DOHH2 (cell line): Measurements from ENCODE around the gene AGBL1.

Experiments
- H3F3A ChIP-seq: fragments of 200-600 bp; sonication (generic), shearing (Covaris generic); 2 replicates; pipeline ENCODE4 v1.6.0; 2016; ENCODE audit warnings: antibody characterized with exemption, mild to moderate bottlenecking; ENCODE audit not compliant: control insufficient read depth, insufficient read depth
- H3K27ac ChIP-seq: fragments of 200-600 bp; sonication (generic); 2 replicates; pipeline ENCODE4 v1.5.1; 2014; ENCODE audit warnings: low read depth, mild to moderate bottlenecking, low read length, moderate library complexity
- H3K27me3 ChIP-seq: fragments of 200-600 bp; sonication (generic); 2 replicates; pipeline ENCODE4 v1.6.1; 2014; ENCODE audit warnings: mild to moderate bottlenecking, low read length, mixed read lengths; ENCODE audit not compliant: control insufficient read depth
- H3K36me3 ChIP-seq: fragments of 200-600 bp; sonication (generic); 2 replicates; pipeline ENCODE4 v1.6.1; 2014; ENCODE audit warnings: mild to moderate bottlenecking, low read length, moderate library complexity, mixed read lengths; ENCODE audit not compliant: control insufficient read depth
- H3K4me1 ChIP-seq: fragments of 200-600 bp; sonication (generic); 2 replicates; pipeline ENCODE4 v1.6.1; 2014; ENCODE audit warnings: mild to moderate bottlenecking, low read length, mixed read lengths; ENCODE audit not compliant: control insufficient read depth
- H3K4me2 ChIP-seq: fragments of 200-600 bp; sonication (generic); 2 replicates; pipeline ENCODE4 v1.6.0; 2014; ENCODE audit warnings: mild to moderate bottlenecking, low read length, moderate library complexity
- H3K4me3 ChIP-seq: fragments of 200-600 bp; sonication (generic); 2 replicates; pipeline ENCODE4 v1.5.1; 2014; ENCODE audit warnings: mild to moderate bottlenecking, low read length, mixed read lengths
- H3K79me2 ChIP-seq: fragments of 200-600 bp; sonication (generic); 2 replicates; pipeline ENCODE4 v1.6.1; 2014; ENCODE audit warnings: mild to moderate bottlenecking, low read length, mixed read lengths; ENCODE audit not compliant: control insufficient read depth
- H3K9me2 ChIP-seq: fragments of 200-600 bp; sonication (generic); replicated peaks from 2 replicates; pipeline ENCODE4 v1.6.1; 2014; ENCODE audit warnings: mild to moderate bottlenecking, low read length, mixed read lengths; ENCODE audit not compliant: control insufficient read depth
- H3K9me3 ChIP-seq: fragments of 200-600 bp; sonication (generic); 2 replicates; pipeline ENCODE4 v1.6.1; 2014; ENCODE audit warnings: antibody characterized with exemption, low read length, mixed read lengths; ENCODE audit not compliant: control insufficient read depth, insufficient read depth
- H4K20me1 ChIP-seq: fragments of 200-600 bp; sonication (generic); 2 replicates; pipeline ENCODE4 v1.6.0; 2014; ENCODE audit warnings: low read depth, mild to moderate bottlenecking, antibody characterized with exemption, low read length, moderate library complexity; ENCODE audit not compliant: control insufficient read depth, insufficient read depth
- EZH2phosphoT487 ChIP-seq: fragments of 200-600 bp; sonication (generic); IDR thresholded peaks from 2 replicates; pipeline ENCODE4 v1.6.1; 2017; ENCODE audit warnings: borderline replicate concordance, mild to moderate bottlenecking, antibody characterized with exemption, low read length, moderate library complexity, mixed read lengths
- TF ChIP-seq, protein P1 (sequence below): fragments of 200-600 bp; sonication (generic); IDR thresholded peaks from one replicate; pipeline ENCODE4 v1.5.1; 2014; ENCODE audit warnings: antibody characterized with exemption, mild to moderate bottlenecking, low read depth, low read length; ENCODE audit not compliant: poor library complexity, severe bottlenecking

Gene AGBL1

DNA sequence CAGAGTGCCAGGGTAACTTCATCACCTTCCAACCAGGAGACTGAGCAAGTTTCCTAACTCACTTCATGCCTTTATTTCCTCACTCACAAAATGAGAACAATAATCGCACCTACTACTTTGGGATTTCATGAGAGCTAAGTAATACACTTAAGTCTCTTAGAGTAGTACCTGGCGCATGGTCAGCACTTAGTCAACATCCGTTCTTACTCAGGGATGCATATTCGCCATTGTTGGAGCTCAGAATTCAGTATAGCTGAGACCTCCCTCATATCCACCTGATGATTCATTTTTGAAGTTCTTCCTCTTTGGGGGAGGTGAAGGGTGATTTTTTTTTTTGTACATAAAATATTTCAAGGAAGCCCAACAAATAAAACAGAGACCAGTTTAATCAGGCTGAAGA lies 188.2 kb downstream of the AGBL1 start:
- Histone ChIP-seq H3F3A (no peaks in the 10 kb centered on the region), H3K4me1 (no peaks in the 10 kb centered on the region), H3K36me3 (no peaks in the 10 kb centered on the region), H3K27ac (no peak overlapping the region), H3K9me2 (no peaks in the 10 kb centered on the region), H3K79me2 (no peaks in the 10 kb centered on the region), H3K27me3 (no peaks in the 10 kb centered on the region), H3K4me2 (no peak overlapping the region), H4K20me1 (no peaks in the 10 kb centered on the region), H3K9me3 (no peaks in the 10 kb centered on the region), H3K4me3 (no peak overlapping the region)
- TF ChIP-seq, protein P1, sequence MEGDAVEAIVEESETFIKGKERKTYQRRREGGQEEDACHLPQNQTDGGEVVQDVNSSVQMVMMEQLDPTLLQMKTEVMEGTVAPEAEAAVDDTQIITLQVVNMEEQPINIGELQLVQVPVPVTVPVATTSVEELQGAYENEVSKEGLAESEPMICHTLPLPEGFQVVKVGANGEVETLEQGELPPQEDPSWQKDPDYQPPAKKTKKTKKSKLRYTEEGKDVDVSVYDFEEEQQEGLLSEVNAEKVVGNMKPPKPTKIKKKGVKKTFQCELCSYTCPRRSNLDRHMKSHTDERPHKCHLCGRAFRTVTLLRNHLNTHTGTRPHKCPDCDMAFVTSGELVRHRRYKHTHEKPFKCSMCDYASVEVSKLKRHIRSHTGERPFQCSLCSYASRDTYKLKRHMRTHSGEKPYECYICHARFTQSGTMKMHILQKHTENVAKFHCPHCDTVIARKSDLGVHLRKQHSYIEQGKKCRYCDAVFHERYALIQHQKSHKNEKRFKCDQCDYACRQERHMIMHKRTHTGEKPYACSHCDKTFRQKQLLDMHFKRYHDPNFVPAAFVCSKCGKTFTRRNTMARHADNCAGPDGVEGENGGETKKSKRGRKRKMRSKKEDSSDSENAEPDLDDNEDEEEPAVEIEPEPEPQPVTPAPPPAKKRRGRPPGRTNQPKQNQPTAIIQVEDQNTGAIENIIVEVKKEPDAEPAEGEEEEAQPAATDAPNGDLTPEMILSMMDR = no peak
- no peak for TF ChIP-seq EZH2phosphoT487

DNA sequence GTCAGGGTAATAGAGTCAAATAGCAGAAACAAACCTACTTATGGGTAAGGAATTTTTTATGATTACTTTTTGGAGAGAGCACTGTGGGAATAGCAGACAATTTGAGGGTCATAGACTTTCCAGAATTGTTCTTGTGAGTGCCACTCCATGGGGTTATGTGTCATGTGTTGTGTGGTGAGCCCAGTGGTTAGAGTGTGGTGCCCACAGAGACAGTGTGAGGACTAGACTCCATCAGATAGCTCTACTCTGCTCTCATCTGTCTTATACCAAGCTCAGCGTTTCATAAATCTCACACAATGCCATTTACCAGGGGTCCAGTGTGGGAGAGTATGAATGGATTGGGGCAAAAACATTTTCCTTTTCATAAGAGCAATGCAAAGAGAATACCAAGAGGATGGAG lies 188.9 kb downstream of the AGBL1 start:
- H3K4me2 ChIP-seq = no peak overlapping the region
- no peaks in the 10 kb centered on the region for H3K9me2 ChIP-seq
- no peak overlapping the region for H3K4me3 ChIP-seq
- H3K9me3 ChIP-seq = no peaks in the 10 kb centered on the region
- TF ChIP-seq EZH2phosphoT487 = no peak
- TF ChIP-seq, protein P1 = no peak
- H3K36me3 ChIP-seq = no peaks in the 10 kb centered on the region
- no peaks in the 10 kb centered on the region for H3K4me1 ChIP-seq
- no peaks in the 10 kb centered on the region for H3F3A ChIP-seq
- no peak overlapping the region for H3K27ac ChIP-seq
- no peaks in the 10 kb centered on the region for H3K27me3 ChIP-seq
- H4K20me1 ChIP-seq = no peaks in the 10 kb centered on the region
- H3K79me2 ChIP-seq = no peaks in the 10 kb centered on the region

DNA sequence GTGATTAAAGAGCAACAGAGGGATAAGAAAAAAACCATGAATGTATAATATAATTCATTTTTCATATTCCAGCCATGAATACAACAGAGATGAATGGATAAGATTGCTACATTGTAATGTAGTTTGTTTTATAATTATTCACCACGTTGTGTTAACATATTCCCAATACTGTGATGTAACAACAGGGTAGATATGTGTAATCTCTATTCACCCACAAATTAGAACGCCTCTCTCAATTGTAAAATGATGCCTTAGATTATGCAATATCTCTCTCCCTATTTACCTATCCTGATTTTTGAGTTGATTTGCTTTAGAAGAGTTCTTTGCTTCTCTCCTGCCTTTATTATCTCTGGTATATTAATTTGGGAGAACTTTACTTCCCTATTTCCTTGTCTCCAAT lies 193.6 kb downstream of the AGBL1 start:
- Histone ChIP-seq H3K36me3 (no peaks in the 10 kb centered on the region), H3K4me2 (no peak overlapping the region), H3F3A (no peaks in the 10 kb centered on the region), H3K27ac (no peak overlapping the region), H3K79me2 (no peaks in the 10 kb centered on the region), H4K20me1 (no peaks in the 10 kb centered on the region), H3K27me3 (no peaks in the 10 kb centered on the region), H3K4me3 (no peak overlapping the region), H3K9me2 (no peaks in the 10 kb centered on the region), H3K4me1 (no peaks in the 10 kb centered on the region), H3K9me3 (no peaks in the 10 kb centered on the region)
- TF ChIP-seq, protein P1 = no peak
- TF ChIP-seq EZH2phosphoT487 = no peak

DNA sequence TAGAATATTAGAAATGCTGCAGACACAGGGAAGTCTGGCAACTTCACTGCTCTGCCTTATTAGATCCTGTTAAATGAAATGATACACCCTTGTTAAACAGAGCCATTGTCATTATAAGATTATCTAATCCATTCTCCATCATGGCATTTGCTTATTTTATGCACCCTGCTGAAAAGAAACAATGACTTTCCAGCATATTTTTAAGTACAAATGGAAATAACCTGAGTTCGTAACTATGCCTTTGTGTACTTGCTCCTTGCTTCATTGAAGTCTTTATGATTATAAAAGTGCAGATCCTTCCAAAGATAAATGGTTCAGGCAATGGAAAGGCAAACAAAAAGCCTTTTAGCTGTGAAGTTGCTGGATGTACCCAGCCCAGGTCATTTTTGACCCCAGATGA lies 195.7 kb downstream of the AGBL1 start:
- Histone ChIP-seq H3K36me3 (no peaks in the 10 kb centered on the region), H3K27ac (no peak overlapping the region), H3K79me2 (no peaks in the 10 kb centered on the region), H3K9me2 (no peaks in the 10 kb centered on the region), H3K27me3 (no peaks in the 10 kb centered on the region), H3K4me1 (no peaks in the 10 kb centered on the region), H3K4me3 (no peak overlapping the region), H4K20me1 (no peaks in the 10 kb centered on the region), H3K9me3 (no peaks in the 10 kb centered on the region), H3K4me2 (no peak overlapping the region), H3F3A (no peaks in the 10 kb centered on the region)
- no peak for TF ChIP-seq EZH2phosphoT487
- TF ChIP-seq, protein P1 = no peak
